ENCODE data around the gene FKBP1B.

FKBP1B gene

GRCh38 chr2:24020244-24020643 is 29.3 kb upstream of the FKBP1B start (continued):
- TF ChIP-seq ZNF692 (tag by site-specific recombination; IDR thresholded peaks at IDR 0.05): no peak
- TF ChIP-seq ZNF202 (tag by site-specific recombination; IDR thresholded peaks at IDR 0.05; ENCODE audit: borderline replicate concordance): no peak
- TF ChIP-seq KLF7 (tag by site-specific recombination; IDR thresholded peaks at IDR 0.05; ENCODE audit: borderline replicate concordance): no peak
- TF ChIP-seq BCL6B (tag by site-specific recombination; IDR thresholded peaks at IDR 0.05): no peak
- no peak for TF ChIP-seq ZNF549 (tag by site-specific recombination; IDR thresholded peaks at IDR 0.05)

GRCh38 chr2:24021122-24021998 is 28.2 kb upstream of the FKBP1B start:
- no peak overlapping the region for H3K27ac ChIP-seq (ENCODE audit: extremely low read depth, low read depth, low read length)

More at GRCh38 chr2:24021122-24021998, 28.2 kb upstream of the FKBP1B start:
- Histone ChIP-seq H3K4me1 (ENCODE audit: control insufficient read depth, insufficient read depth, low read length) (no peaks in the 10 kb centered on the region), H3K36me3 (ENCODE audit: control insufficient read depth in 2 of 2, insufficient read depth in 1 of 2, low read length in 2 of 2) (peaks cover 0 to 28% of the 10 kb centered on the region in 2 experiments; a peak in 2 of 3 replicates), H3K9me3 (ENCODE audit: control insufficient read depth, insufficient read depth, low read depth, low read length) (no peaks in the 10 kb centered on the region), H3K4me3 (ENCODE audit: low read depth, low read length) (no peak overlapping the region)
- POLR2A ChIA-PET: interaction anchor here (0.5 to 1.6 kb wide), 2 partner anchors 26 to 355 kb away, joined by 5 to 7 read pairs; partner anchors contain the start of gene WDCP
- CTCF ChIA-PET: interaction anchor here (0.6 to 1.2 kb wide), 7 partner anchors 9 to 86 kb away, joined by 3 to 5 read pairs (median 3); partner anchors contain the start of genes SF3B6 and TP53I3
- TF ChIP-seq ZNF747 (tag by site-specific recombination; IDR thresholded peaks at IDR 0.05) (no peak), ZBTB7A (tag by site-specific recombination; IDR thresholded peaks at IDR 0.05; ENCODE audit: low read depth) (no peak), ZNF449 (tag by site-specific recombination; IDR thresholded peaks at IDR 0.05) (no peak), ZNF280C (tag by site-specific recombination; IDR thresholded peaks at IDR 0.05) (no peak), ZBTB17 (tag by site-specific recombination; IDR thresholded peaks at IDR 0.05) (peak; percentile 41; the same call in 1 of the 2 replicates), ZNF654 (tag by site-specific recombination; IDR thresholded peaks at IDR 0.05; ENCODE audit: low read depth) (0 out of 2 replicates have a peak, but pooled peaks have one; percentile 10), ZNF843 (tag by site-specific recombination; IDR thresholded peaks at IDR 0.05) (no peak), ZNF433 (tag by site-specific recombination; IDR thresholded peaks at IDR 0.05; ENCODE audit: low read depth) (no peak), ATF2 (tag by site-specific recombination; IDR thresholded peaks at IDR 0.05; ENCODE audit: low read depth) (no peak), ZSCAN16 (tag by site-specific recombination; IDR thresholded peaks at IDR 0.05) (no peak), ZNF639 (tag by site-specific recombination; IDR thresholded peaks at IDR 0.05) (no peak)

Data from HEK293 (cell line).